Right renal cortex interstitium (tissue), 3 donors: Measurements from ENCODE around the gene ATP9A. TPM values are rescaled to one million over a fixed set of nuclear protein-coding genes. Genes with fewer than 3 reads are reported as not detected.

ENCODE experiments used
- DNase-seq, 3 donors: peaks; one replicate each; pipeline ENCODE4 v3.0.0-alpha.2; 2013; ENCODE audit warnings: low read depth in 3 of 3, low spot score in 2 of 3
- polyA plus RNA-seq, 3 donors: library from polyadenylated mRNA; unstranded; fragments of 120-200 nt; gene quantifications; one replicate each; pipeline ENCODE4 v1.2.1, GENCODE V29; 2013; ENCODE audit not compliant: insufficient read length in 3 of 3

Gene ATP9A
- polyA plus RNA-seq, 3 donors, result 58.7 to 62.6 (median 61.4) TPM

GRCh38 chr20:51634257-51634656 lies 133.9 kb downstream of the ATP9A start:
- no peak for DNase-seq

GRCh38 chr20:51633430-51633829 lies 134.8 kb downstream of the ATP9A start:
- no peak for DNase-seq

GRCh38 chr20:51631953-51632352 lies 136.2 kb downstream of the ATP9A start:
- no peak for DNase-seq

- peak; percentile 66 to 83 (median 73) for DNase-seq
These were observed 136.9 kb downstream of the ATP9A start for GRCh38 chr20:51631011-51631950.

GRCh38 chr20:51629399-51630058 lies 138.7 kb downstream of the ATP9A start:
- DNase-seq, result no peak

- DNase-seq, result no peak
These were observed 139.4 kb downstream of the ATP9A start for GRCh38 chr20:51628533-51629398.

GRCh38 chr20:51627586-51627985 lies 140.6 kb downstream of the ATP9A start:
- DNase-seq, result no peak

- no peak for DNase-seq
These were observed 143.1 kb downstream of the ATP9A start for GRCh38 chr20:51625105-51625504.

- no peak for DNase-seq
These were observed 143.9 kb downstream of the ATP9A start for GRCh38 chr20:51624157-51624731.

- no peak for DNase-seq
These were observed 144.9 kb downstream of the ATP9A start for GRCh38 chr20:51623255-51623654.

- no peak for DNase-seq
These were observed 146.0 kb downstream of the ATP9A start for GRCh38 chr20:51622004-51622874.

GRCh38 chr20:51620432-51620831 lies 147.8 kb downstream of the ATP9A start:
- DNase-seq, result no peak

GRCh38 chr20:51616060-51616459 lies 152.1 kb downstream of the ATP9A start:
- DNase-seq, result no peak

- peak in 1 of 3 donors; percentile 44 for DNase-seq
These were observed 153.5 kb downstream of the ATP9A start for GRCh38 chr20:51614687-51615086.

GRCh38 chr20:51613580-51613979 lies 154.6 kb downstream of the ATP9A start:
- DNase-seq, result no peak

GRCh38 chr20:51612896-51613295 lies 155.3 kb downstream of the ATP9A start:
- DNase-seq, result no peak

- DNase-seq, result no peak
These were observed 156.6 kb downstream of the ATP9A start for GRCh38 chr20:51611625-51611890.

GRCh38 chr20:51610761-51611624 lies 157.2 kb downstream of the ATP9A start:
- DNase-seq, result no peak

- DNase-seq, result no peak
These were observed 158.1 kb downstream of the ATP9A start for GRCh38 chr20:51610111-51610510.
